Measurements from ENCODE around the gene GMDS.

The GMDS gene

DNA sequence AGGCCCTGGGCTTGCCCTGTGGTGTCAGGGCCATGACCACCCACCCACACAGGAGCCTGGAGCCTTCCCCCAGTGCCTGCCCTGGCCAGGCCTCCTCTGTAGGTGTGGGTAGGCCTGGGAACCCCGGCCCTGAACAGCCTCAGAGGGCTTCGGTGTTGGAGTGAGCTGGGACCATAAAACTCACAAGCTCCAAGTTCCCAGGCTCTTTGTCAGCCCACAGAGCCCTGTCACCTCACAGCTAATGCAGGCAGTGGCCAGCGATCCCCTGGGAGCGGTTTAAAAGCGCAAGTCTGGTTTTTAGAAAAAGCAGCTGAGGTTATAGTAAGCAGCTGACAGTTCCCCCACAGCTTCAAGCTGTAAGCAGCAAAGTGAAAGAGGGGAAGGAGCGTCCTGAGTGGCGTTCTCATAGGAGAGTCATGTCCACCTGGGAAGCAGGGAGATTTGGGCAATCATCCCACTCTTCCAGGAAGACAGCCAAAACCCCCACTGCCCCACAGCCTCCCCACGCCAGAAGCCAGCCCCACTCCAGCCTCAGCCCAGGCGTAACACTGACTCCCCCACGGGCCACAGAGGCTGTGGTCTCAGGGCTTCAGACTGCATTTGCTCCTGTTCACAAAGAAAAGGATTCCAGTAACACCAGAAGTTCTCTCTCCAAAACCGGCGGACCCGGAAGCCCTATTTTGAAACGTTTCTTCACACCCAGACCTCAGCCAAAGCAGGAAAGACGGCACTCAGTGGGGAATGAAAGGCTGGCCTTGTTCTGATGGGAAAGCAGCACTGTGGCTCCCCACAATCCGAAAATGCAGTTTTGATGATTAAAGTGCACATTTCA, 670.0 kb downstream of the GMDS start:
- DNase-seq, result no peak

- no peak for DNase-seq
Measured at GRCh38 chr6:1574890-1575209, 670.6 kb downstream of the GMDS start.

DNA sequence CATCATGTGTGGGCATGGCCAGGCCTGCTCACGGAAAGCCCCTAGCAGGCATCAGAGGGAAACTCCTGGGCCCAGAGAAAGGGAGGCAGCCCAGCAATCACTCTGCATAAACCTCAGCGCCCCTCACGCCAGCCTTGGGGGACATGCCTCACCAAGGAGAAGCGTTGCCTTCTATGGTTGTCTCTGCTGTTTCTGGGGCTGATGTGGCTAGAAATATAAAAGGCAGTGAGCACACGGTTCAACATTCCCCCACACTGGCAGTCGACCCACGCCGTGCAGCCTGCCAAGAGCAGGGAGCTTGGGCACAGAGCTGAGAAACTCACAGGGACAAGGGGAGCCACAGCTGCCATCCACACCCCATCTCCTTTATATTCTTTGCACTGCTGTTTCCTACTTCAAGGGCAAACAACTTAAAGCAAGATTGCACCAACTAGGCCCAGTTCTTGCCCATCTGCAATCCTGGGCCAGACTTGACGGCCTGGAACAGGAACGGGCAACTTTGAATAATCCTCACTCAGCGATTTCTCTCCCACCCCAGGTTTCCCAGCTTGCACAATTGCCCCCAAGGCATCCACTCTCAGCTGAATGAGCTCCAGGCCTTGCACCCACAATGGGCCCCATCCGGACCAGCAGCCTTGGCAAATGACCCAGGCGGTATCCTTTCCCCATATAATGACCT, 671.2 kb downstream of the GMDS start:
- no peak for DNase-seq

Measured in 8988T (cell line).